NCI-H187 (cell line): ENCODE data around the gene GGA1.
"Not testable (repeated sequence)": the region's sequence is repeated elsewhere in the genome, so short reads cannot be mapped to it uniquely, and the experiment has no call there.

ENCODE experiments used
- DNase-seq, 2 experiments: peaks; one replicate each; lab custom pipeline; 2025; lab: John Stamatoyannopoulos, UW

Gene GGA1

GRCh38 chr22:37571258-37571991 is 37.2 kb upstream of the GGA1 start:
- no peak for DNase-seq

GRCh38 chr22:37571992-37572373 is 36.7 kb upstream of the GGA1 start:
- DNase-seq: no peak

- no peak for DNase-seq
Measured at GRCh38 chr22:37575490-37576003, 33.1 kb upstream of the GGA1 start.

GRCh38 chr22:37578002-37578401 is 30.6 kb upstream of the GGA1 start:
- DNase-seq: no peak

- no peak for DNase-seq
Measured at GRCh38 chr22:37581504-37581903, 27.1 kb upstream of the GGA1 start.

- DNase-seq: no peak
Measured at GRCh38 chr22:37582526-37582925, 26.1 kb upstream of the GGA1 start.

GRCh38 chr22:37588546-37589215 is 20.0 kb upstream of the GGA1 start:
- no peak for DNase-seq

GRCh38 chr22:37589636-37590035 is 19.0 kb upstream of the GGA1 start:
- no peak for DNase-seq

GRCh38 chr22:37591081-37591480 is 17.6 kb upstream of the GGA1 start:
- not testable (repeated sequence) for DNase-seq

GRCh38 chr22:37591823-37592404 is 16.7 kb upstream of the GGA1 start:
- DNase-seq: no peak

- DNase-seq: no peak
Measured at GRCh38 chr22:37594237-37594636, 14.4 kb upstream of the GGA1 start.

GRCh38 chr22:37599153-37599552 is 9.5 kb upstream of the GGA1 start:
- DNase-seq: no peak

GRCh38 chr22:37601203-37601539 is 7.5 kb upstream of the GGA1 start:
- no peak for DNase-seq

- DNase-seq: no peak
Measured at GRCh38 chr22:37601540-37602442, 6.8 kb upstream of the GGA1 start.

- not testable (repeated sequence) for DNase-seq
Measured at GRCh38 chr22:37602546-37603277, 5.9 kb upstream of the GGA1 start.

- no peak for DNase-seq
Measured at GRCh38 chr22:37604074-37604473, 4.6 kb upstream of the GGA1 start.

- DNase-seq: no peak
Measured at GRCh38 chr22:37604875-37605274, 3.8 kb upstream of the GGA1 start.

GRCh38 chr22:37607010-37607934 is 1.4 kb upstream of the GGA1 start:
- peak; percentile 64 to 67 for DNase-seq

GRCh38 chr22:37607935-37608476 is 628 bp upstream of the GGA1 start:
- DNase-seq: no peak
